Esophagus muscularis mucosa (tissue), 4 donors: ENCODE data around the gene TENT5C. TPM values are rescaled to one million over a fixed set of nuclear protein-coding genes. Genes with fewer than 3 reads are reported as not detected.

ENCODE experiments used
- DNase-seq: peaks from one replicate; pipeline ENCODE4 v3.0.0-alpha.2; 2017; ENCODE audit errors: extremely low spot score
- H3K27ac ChIP-seq, 4 donors: fragments of 200-600 bp; sonication (generic); replicated peaks in 1 of 4; 1 replicate in 3 of 4; 2 replicates in 1 of 4; pipeline ENCODE4 v1.5.1; 2016 to 2019; ENCODE audit warnings: mild to moderate bottlenecking in 1 of 4
- H3K27me3 ChIP-seq, 4 donors: fragments of 200-600 bp; sonication (generic); one replicate each; pipeline versions ENCODE4 v1.5.1 to v1.6.0; 2016 to 2019
- H3K36me3 ChIP-seq, 4 donors: fragments of 200-600 bp; sonication (generic); one replicate each; pipeline ENCODE4 v1.5.1; 2016 to 2019
- H3K4me1 ChIP-seq, 4 donors: fragments of 200-600 bp; sonication (generic); one replicate each; pipeline ENCODE4 v1.5.1; 2016 to 2019
- H3K4me3 ChIP-seq, 4 donors: fragments of 200-600 bp; sonication (generic); 1 replicate in 2 of 4; 2 replicates in 2 of 4; pipeline ENCODE4 v1.5.1; 2016 to 2019; ENCODE audit warnings: mild to moderate bottlenecking in 4 of 4, moderate library complexity in 1 of 4
- H3K9me3 ChIP-seq, 4 donors: fragments of 200-600 bp; sonication (generic); 1 replicate in 3 of 4; 2 replicates in 1 of 4; pipeline ENCODE4 v1.5.1; 2016 to 2019
- CTCF ChIP-seq, 3 experiments: fragments of 200-600 bp in 2 of 3; fragments of 450-650 bp in 1 of 3; sonication (generic) in 2 of 3; IDR thresholded peaks; one replicate each; pipeline ENCODE4 v1.5.1; 2017 to 2019; ENCODE audit warnings: antibody characterized with exemption in 3 of 3, mild to moderate bottlenecking in 2 of 3, moderate library complexity in 1 of 3
- EP300 ChIP-seq: sonication (generic); formaldehyde crosslinking; IDR thresholded peaks from one replicate; pipeline ENCODE4 v1.6.1; 2017; ENCODE audit warnings: antibody characterized with exemption
- POLR2A ChIP-seq: fragments of 450-650 bp; IDR thresholded peaks from one replicate; pipeline ENCODE4 v1.6.1; 2017; ENCODE audit warnings: antibody characterized with exemption, moderate library complexity, mild to moderate bottlenecking, low read depth
- POLR2AphosphoS5 ChIP-seq, 2 donors: sonication (generic); formaldehyde crosslinking; IDR thresholded peaks; one replicate each; pipeline ENCODE4 v1.6.1; 2017; ENCODE audit warnings: antibody characterized with exemption in 2 of 2
- WGBS: methylation state at CpG from one replicate; pipeline ENCODE4 v1.1.5; 2018; 5-methylcytosine and 5-hydroxymethylcytosine counted together
- intact Hi-C: fragments of 100-400 bp; cut with DNase I; formaldehyde crosslinking; loops from one replicate; pipeline ENCODE4 v1.15.1; 2023
- total RNA-seq, 4 donors: library from RNA; depleted of rRNA; stranded (reverse); fragments of >200 nt; gene quantifications; one replicate each; pipeline versions ENCODE4 v1.1.0 to v1.2.1, GENCODE V29; 2016

TENT5C gene
- total RNA-seq, 4 donors from 2014 or later, result 0.92 to 6.8 (median 2.5) TPM

- intact Hi-C loops, result no loop called here
These were observed 41.4 kb upstream of the TENT5C start for GRCh38 chr1:117564227-117565075.

DNA sequence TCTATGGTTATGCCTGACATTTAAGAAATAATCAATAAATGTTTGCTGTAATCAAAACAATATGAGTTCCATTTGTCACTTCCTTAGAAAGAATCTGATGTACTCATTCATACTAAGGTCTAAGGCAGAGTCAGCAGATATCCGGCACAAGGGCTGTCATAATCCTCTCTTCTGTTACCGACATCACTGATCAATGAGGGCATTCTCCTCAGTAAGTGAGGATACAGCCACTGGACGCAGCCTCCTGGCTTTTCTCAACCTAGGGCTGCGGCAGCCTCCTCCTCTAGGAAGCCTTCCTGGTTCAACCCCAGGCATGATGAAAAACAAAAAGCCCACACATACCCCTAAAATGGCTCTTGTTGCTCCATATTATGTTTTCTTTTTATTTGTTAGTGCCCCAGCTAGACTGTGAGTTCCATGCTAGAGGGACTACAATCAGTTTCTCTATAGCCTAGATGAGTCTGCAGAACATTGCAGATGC is 40.7 kb upstream of the TENT5C start:
- Histone ChIP-seq H3K9me3 (no peaks in the 10 kb centered on the region), H3K27ac (no peak overlapping the region), H3K27me3 (no peaks in the 10 kb centered on the region), H3K36me3 (no peaks in the 10 kb centered on the region), H3K4me3 (no peak overlapping the region), H3K4me1 (peaks cover 0 to 8% (median 0%) of the 10 kb centered on the region in 4 donors)
- TF ChIP-seq EP300 (no peak), POLR2A (no peak), CTCF (IDR thresholded peaks at IDR 0.05) (no peak), POLR2AphosphoS5 (IDR thresholded peaks at IDR 0.05) (no peak)
- 75% methylated on average over 4 of the region's 4 CpGs for WGBS
- intact Hi-C loops, result no loop called here
- DNase-seq, result no peak

More at GRCh38 chr1:117564227-117565075, 41.4 kb upstream of the TENT5C start:
- 73% methylated on average over 8 of the region's 8 CpGs for WGBS
- no peaks in the 10 kb centered on the region for H3K27me3 ChIP-seq
- no peaks in the 10 kb centered on the region for H3K9me3 ChIP-seq
- no peaks in the 10 kb centered on the region for H3K36me3 ChIP-seq
- no peak overlapping the region for H3K4me3 ChIP-seq
- TF ChIP-seq CTCF (IDR thresholded peaks at IDR 0.05) (no peak), POLR2A (no peak), POLR2AphosphoS5 (IDR thresholded peaks at IDR 0.05) (no peak), EP300 (no peak)
- no peak overlapping the region for H3K27ac ChIP-seq
- peaks cover 0 to 2% (median 0%) of the 10 kb centered on the region in 4 donors for H3K4me1 ChIP-seq
- peak; percentile 60 for DNase-seq

GRCh38 chr1:117565745-117566455 is 39.9 kb upstream of the TENT5C start:
- DNase-seq, result no peak
- Histone ChIP-seq H3K36me3 (no peaks in the 10 kb centered on the region), H3K27ac (no peak overlapping the region), H3K4me1 (peaks cover 0 to 8% (median 0%) of the 10 kb centered on the region in 4 donors), H3K4me3 (no peak overlapping the region), H3K27me3 (no peaks in the 10 kb centered on the region), H3K9me3 (no peaks in the 10 kb centered on the region)
- intact Hi-C loops, result no loop called here
- 75% methylated on average over 7 of the region's 8 CpGs for WGBS
- TF ChIP-seq POLR2AphosphoS5 (IDR thresholded peaks at IDR 0.05) (no peak), POLR2A (no peak), CTCF (IDR thresholded peaks at IDR 0.05) (no peak), EP300 (no peak)

DNA sequence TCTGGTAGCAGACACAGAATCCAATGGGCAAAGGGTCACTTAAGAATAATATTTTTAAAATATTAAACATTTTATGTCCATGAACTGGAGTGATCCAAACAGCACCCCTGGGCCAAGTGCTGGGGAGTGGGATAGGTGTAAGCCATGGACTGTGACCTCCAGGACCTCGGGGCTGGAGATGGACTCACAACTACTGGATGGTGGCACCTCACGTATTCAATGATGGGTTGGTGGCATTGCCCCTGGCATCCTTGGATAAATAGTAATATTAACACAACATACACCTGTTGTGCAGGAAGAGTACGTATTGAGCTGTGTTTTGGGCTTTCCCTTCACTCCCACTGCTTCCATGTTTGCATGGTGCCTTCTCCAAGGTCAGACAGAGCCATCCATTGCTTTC is 39.3 kb upstream of the TENT5C start:
- intact Hi-C loops, result no loop called here
- Histone ChIP-seq H3K27ac (no peak overlapping the region), H3K9me3 (no peaks in the 10 kb centered on the region), H3K27me3 (no peaks in the 10 kb centered on the region), H3K4me3 (no peak overlapping the region), H3K4me1 (peaks cover 0 to 8% (median 0%) of the 10 kb centered on the region in 4 donors), H3K36me3 (no peaks in the 10 kb centered on the region)
- 93% methylated on average over 3 of the region's 3 CpGs for WGBS
- peak; percentile 78 for DNase-seq
- TF ChIP-seq POLR2AphosphoS5 (IDR thresholded peaks at IDR 0.05) (no peak), EP300 (no peak), POLR2A (no peak), CTCF (IDR thresholded peaks at IDR 0.05) (no peak)
